ENCODE results near the gene ADGRG6.
"Not testable (repeated sequence)": the region's sequence is repeated elsewhere in the genome, so short reads cannot be mapped to it uniquely, and the experiment has no call there.

ADGRG6 gene

GRCh38 chr6:142414462-142415250, 112.8 kb downstream of the ADGRG6 start:
- no peak for DNase-seq

GRCh38 chr6:142416179-142416578, 114.4 kb downstream of the ADGRG6 start:
- no peak for DNase-seq

GRCh38 chr6:142416686-142417085, 114.9 kb downstream of the ADGRG6 start:
- DNase-seq: no peak

GRCh38 chr6:142417331-142417750, 115.5 kb downstream of the ADGRG6 start:
- no peak for DNase-seq

- DNase-seq: no peak
Measured at GRCh38 chr6:142419071-142419470, 117.3 kb downstream of the ADGRG6 start.

GRCh38 chr6:142420802-142421201, 119.0 kb downstream of the ADGRG6 start:
- DNase-seq: no peak

GRCh38 chr6:142421285-142422117, 119.7 kb downstream of the ADGRG6 start:
- no peak for DNase-seq

GRCh38 chr6:142426444-142427132, 124.8 kb downstream of the ADGRG6 start:
- not testable (repeated sequence) for DNase-seq

- not testable (repeated sequence) for DNase-seq
Measured at GRCh38 chr6:142428468-142428867, 126.7 kb downstream of the ADGRG6 start.

- no peak for DNase-seq
Measured at GRCh38 chr6:142429195-142429594, 127.4 kb downstream of the ADGRG6 start.

- no peak for DNase-seq
Measured at GRCh38 chr6:142433419-142433818, 131.6 kb downstream of the ADGRG6 start.

- DNase-seq: no peak
Measured at GRCh38 chr6:142438898-142439297, 137.1 kb downstream of the ADGRG6 start.

GRCh38 chr6:142440600-142441293, 138.9 kb downstream of the ADGRG6 start:
- no peak for DNase-seq

GRCh38 chr6:142441716-142442115, 139.9 kb downstream of the ADGRG6 start:
- no peak for DNase-seq

GRCh38 chr6:142443102-142443501, 141.3 kb downstream of the ADGRG6 start:
- DNase-seq: no peak

GRCh38 chr6:142443532-142443931, 141.7 kb downstream of the ADGRG6 start:
- no peak for DNase-seq

- no peak for DNase-seq
Measured at GRCh38 chr6:142444376-142444775, 142.6 kb downstream of the ADGRG6 start.

- DNase-seq: no peak
Measured at GRCh38 chr6:142444881-142445301, 143.1 kb downstream of the ADGRG6 start.

- DNase-seq: no peak
Measured at GRCh38 chr6:142446168-142446567, 144.4 kb downstream of the ADGRG6 start.

GRCh38 chr6:142446576-142446975, 144.8 kb downstream of the ADGRG6 start:
- DNase-seq: no peak

GRCh38 chr6:142448091-142448729, 146.4 kb downstream of the ADGRG6 start:
- DNase-seq: no peak

- DNase-seq: not testable (repeated sequence)
Measured at GRCh38 chr6:142450856-142451255, 149.0 kb downstream of the ADGRG6 start.
